CD4-positive, alpha-beta T cell treated with Interleukin-4 for 1 hour (primary cell): ENCODE data around the gene PPP2R2D.
A peak's percentile ranks its signal among the peaks of the same experiment; 100 is the strongest.
"Not testable (repeated sequence)": the region's sequence is repeated elsewhere in the genome, so short reads cannot be mapped to it uniquely, and the experiment has no call there.

Source experiments
- DNase-seq, 2 donors: peaks; one replicate each; pipeline ENCODE4 v3.0.0-alpha.2; 2020 to 2022

Gene PPP2R2D

GRCh38 chr10:131868436-131868835 lies 32.4 kb upstream of the PPP2R2D start:
- DNase-seq = no peak

DNA sequence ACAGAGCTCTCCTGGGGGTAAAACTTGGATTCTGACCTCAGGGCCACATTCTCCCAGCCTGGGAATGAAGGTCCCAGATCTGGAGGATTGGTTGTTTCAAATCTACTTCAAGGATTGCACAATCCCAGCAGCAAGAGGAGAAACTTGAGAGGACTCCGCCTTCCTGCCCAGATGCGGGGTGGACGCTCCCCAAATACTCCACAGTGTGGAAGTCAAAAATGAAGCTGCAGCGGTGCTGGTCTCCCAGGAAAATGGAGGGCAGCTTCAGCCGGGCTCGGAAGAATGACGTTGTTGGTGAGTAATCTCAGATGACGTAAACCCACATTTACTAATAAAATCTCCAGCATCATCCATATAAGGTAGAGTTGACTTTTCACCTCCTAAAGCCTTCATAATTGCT lies 31.5 kb upstream of the PPP2R2D start:
- DNase-seq = no peak

GRCh38 chr10:131870411-131870810 lies 30.4 kb upstream of the PPP2R2D start:
- DNase-seq = no peak

DNA sequence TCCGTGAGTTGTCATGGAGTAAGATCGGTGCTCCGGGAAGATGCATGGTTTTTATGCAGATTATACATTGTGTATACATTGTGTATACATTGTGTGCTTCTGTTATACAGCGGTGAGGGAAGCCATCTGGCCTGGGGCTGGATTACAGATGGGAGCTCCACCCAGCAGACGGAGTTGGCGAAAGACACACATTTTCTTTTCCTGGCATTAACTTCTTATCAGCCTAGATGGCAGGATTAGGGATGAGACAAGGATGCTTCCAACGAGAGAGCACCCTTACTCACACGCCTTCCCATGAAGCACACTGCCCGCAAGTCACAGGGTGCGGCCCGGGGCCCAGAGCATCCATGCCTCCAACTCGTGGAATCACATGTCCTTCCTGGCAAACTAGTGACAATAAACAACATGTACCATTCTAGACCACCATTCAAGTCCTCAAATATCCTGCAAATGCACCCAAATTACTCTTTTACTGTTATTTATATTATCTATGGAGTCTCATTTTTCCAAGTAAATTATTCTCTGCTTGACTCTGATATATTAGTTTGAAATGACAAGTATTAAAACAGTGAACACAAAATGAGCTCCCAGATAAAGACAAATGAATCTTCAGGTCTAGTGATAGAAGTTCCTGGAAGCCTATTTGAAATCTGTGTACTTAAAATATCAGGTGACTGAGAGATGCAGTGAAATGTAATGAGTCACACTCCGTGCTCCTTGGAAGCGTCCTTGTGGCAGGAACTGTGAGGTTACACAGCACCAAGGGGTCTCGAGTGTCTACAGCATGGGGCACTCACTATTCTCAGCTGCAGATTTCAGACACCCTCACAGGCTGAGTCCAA lies 29.8 kb upstream of the PPP2R2D start:
- DNase-seq = no peak

DNA sequence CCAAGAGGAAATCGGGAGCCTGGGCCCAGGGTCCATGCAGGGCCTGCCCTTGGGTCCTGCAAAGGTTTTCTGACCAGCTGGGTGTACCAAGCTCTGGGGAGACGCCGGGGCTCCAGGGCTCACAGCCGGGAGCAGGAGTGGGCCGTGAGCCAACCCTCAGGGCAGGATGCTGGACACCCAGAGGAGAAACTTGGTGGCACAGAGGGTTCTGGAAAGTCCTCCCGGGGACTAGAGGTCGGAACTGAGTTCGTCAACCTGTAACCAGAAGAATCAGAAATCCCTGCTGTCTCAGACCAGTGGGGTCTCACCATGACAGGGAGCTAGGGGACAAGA lies 29.2 kb upstream of the PPP2R2D start:
- no peak for DNase-seq

- DNase-seq = no peak
Observed at GRCh38 chr10:131872011-131872826, 28.6 kb upstream of the PPP2R2D start.

DNA sequence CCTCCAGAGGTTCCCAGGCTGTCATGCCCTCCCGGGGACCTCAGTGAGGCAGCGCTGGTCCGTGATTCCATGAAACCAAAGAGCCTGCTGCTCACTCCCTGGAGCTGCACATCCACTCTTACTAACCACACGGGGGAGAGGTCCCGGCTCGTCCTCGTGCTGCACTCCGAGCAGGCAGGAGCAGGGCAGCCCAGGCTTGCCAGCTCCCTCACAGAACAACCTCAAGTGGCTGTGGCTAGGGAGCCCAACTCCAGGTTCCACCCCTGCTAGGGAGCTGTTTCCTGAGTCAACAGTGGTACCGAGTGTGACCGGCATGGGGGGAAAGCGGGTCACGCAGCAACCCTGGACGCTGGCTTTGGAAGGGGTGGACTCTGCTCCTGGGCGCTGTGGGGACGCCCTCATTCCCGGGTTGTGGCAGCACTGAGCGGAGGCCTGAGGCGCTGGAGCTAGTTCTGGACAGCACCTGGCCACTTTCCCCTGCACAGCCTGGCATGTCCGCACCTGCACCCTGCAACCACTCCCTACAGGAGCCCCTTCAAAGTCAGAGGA lies 27.9 kb upstream of the PPP2R2D start:
- no peak for DNase-seq

DNA sequence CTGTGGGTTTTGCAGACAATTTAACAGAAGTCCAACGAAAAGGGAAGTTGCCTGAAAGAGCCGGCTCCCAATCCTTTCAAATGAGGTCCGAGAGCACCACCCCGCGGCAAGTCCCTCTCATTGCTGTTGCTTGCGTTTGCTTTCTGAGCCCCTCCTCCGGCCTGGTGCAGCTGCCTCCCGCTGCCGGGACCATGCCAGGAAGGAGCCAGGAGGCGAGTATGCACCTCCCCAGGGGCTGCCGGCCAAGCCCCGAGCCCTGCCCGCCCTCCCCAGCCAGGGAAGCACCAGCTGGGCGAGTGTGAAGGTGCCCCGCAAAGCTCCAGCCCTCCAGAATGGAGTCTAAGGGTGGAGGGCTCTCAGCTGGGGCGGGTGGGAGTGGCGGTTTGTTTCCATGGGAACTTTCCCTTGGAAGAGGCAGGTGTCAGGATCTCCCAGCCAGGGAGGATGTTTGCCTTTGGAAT lies 25.8 kb upstream of the PPP2R2D start:
- peak; percentile 38 to 70 for DNase-seq

- DNase-seq = no peak
Observed at GRCh38 chr10:131875501-131875900, 25.3 kb upstream of the PPP2R2D start.

- DNase-seq = no peak
Observed at GRCh38 chr10:131876017-131876416, 24.8 kb upstream of the PPP2R2D start.

GRCh38 chr10:131876508-131876907 lies 24.3 kb upstream of the PPP2R2D start:
- DNase-seq = no peak

DNA sequence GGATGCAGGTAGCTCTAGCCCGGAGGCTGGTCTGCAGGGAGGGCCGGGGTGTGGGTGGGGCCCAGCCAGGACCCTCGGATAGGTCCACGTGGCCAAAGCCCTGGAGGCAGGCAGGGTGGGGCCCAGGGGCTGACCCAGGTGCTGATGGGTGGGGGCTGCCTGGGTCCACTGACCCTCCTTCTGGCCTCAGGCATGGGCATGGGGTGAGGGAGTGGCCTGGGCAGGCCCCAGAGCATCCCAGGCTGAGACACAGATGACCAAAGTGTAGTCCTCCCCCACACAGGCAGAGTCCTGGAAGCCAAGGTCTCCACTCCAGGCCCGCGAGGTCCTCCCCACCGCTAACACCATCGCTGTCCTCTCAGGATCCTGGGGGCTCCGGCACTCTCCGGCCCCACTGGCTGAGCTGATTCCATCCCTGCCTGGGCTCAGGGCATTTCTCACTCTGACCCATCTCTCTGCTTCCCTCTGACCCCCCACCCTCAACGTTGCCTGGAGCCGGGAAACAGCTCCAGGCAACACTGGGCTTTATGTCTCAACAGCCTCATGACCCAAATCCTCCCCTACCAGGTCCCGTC lies 20.7 kb upstream of the PPP2R2D start:
- no peak for DNase-seq

GRCh38 chr10:131881104-131881880 lies 19.5 kb upstream of the PPP2R2D start:
- no peak for DNase-seq

- no peak for DNase-seq
Observed at GRCh38 chr10:131882151-131882550, 18.7 kb upstream of the PPP2R2D start.

DNA sequence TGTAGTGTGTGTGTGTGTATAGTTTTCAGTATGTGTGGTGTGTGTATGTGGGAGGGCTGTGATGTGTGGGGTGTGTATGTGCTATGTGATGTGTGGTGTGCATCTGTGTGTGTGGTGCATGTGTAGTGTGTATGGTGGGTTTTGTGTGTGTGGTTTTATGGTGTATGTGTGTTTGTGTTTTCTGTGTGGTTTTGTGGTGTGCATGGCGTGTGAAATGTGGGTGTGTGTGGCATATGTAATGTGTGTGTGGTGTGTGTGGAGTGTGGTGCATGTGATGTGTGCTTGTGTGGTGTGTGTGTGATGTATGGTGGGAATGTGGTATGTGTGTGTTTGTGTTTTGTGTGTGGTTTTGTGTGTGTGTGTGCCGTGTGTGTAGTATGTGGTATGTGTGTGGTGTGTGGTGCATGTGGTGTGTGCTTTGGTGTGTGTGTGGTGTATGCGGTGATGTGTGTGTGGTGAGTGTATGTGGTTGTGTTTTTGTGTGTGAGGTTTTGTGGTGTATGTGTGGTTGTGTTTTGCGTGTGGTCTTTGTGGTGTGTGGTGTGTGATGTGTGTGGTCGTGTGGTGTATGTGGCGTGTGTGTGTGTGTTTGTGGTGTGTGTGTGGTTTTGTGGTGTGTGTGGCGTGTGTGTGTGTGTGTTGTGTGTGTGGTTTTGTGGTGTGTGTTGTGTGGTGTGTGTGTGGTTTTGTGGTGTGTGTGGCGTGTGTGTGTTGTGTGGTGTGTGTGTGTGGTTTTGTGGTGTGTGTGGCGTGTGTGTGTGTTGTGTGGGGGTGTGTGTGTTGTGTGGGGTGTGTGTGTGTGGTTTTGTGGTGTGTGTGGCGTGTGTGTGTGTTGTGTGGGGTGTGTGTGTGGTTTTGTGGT lies 18.0 kb upstream of the PPP2R2D start:
- DNase-seq = no peak

GRCh38 chr10:131883621-131884393 lies 17.0 kb upstream of the PPP2R2D start:
- DNase-seq = not testable (repeated sequence)

DNA sequence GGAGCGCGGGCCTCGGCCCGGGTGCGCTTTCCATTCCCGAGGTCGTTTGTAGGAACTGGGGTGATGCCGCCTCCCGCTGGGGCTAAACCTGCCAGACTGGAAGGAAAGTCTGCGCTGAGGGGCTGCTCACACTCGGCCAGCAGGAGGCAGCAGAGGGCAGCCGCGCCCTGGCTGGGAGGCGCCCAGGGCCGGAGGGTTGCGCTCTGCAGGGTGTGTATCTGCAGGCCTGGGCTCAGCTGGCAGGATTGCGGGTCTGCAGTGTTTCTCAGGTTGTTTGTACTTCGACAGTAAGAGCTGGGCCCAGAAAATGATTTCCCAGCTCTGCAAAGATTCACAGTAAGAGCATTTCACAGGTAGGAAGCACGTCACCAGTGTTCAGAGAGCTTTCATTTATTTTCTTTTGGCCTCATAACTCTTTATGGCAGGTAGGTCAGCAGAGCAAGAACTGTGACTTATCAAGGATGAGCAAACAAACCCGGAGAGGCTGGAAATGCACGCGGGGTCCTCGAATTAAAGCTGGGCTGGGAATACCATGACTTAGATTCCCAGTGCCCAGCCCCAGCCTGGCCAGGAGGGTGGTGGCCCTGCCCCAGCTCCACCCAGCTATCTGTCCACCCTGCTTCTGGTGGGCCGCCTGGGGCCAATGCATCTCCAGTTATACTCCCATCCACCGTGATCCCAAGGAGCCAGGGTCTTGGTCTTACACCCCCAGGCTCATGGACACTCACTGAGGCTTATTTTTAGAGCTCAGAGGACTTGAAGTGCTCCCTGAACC lies 15.2 kb upstream of the PPP2R2D start:
- DNase-seq = peak; percentile 77 to 80

DNA sequence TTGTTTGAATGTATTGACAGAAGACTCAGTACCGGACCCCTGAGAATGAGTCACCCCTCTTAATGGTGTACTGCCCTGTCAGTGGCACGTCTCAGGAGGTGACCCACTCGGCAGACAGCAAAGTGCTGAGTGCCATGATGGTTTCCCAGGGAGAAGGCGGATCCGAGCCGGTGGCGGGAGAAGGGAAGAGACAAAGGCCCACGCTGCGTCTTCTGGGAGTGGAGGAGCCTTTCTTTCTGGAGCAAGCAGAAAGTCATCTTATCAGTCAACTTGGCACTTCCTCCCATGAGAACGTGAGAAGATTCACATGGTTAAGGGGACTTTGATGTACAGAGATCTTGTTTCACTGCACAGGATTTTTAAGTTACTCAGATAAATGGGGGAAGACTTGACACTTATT lies 14.6 kb upstream of the PPP2R2D start:
- no peak for DNase-seq

DNA sequence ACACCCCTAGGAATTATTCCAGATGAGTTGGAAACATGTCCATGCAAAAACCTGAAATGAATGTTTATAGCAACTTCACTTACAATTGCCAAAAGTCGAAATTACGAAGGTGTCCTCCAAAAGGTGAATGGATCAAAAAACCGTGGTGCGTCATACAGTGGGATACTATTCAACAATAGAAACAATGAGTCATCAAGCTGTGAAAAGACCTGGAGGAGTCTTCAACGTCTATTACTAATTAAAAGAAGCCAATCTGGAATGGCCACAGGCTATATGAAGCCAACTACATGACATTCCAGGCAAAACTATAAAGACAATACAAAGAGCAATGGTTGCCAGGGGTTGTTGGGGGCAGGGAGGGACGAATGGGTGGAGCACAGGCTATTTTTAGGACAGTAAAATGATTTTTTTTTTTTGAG lies 12.6 kb upstream of the PPP2R2D start:
- no peak for DNase-seq

DNA sequence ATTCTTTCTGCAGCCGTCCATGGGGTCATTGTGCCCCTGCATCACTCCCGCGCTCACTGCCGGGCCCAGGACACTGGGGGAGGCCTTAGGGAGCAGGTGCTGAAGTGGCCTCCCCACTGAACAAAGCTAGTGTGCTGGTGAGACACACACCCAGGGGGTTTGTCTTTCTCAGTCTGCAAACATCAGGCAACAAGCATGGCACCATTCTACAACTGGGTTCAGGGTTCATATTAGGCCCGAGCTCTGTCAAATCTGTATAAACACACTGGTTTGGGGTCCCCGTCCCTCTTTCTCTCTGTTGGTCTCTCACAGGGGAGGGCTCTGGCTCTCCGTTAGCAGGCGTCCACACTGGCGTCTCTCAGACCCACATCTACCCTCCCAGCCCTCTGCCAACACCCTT lies 11.1 kb upstream of the PPP2R2D start:
- DNase-seq = no peak
